ENCODE results near the gene PPARA. TPM values are rescaled to one million over a fixed set of nuclear protein-coding genes. Genes with fewer than 3 reads are reported as not detected.

PPARA gene
- polyA plus RNA-seq, 1 donor from 2014 or later = 0.43 TPM

GRCh38 chr22:46224044-46224897 lies 73.9 kb downstream of the PPARA start:
- Histone ChIP-seq H3K79me2 (replicated peaks; ENCODE audit: insufficient read depth, low read length) (no peaks in the 10 kb centered on the region), H3K4me2 (ENCODE audit: low read length) (no peak overlapping the region), H2AFZ (ENCODE audit: low read depth, low read length) (no peak overlapping the region), H3K27ac (ENCODE audit: low read length) (no peak overlapping the region), H3K9me2 (ENCODE audit: insufficient read depth, low read length) (no peaks in the 10 kb centered on the region), H3K9me3 (ENCODE audit: low read length) (no peaks in the 10 kb centered on the region), H3K9ac (ENCODE audit: low read length) (no peak overlapping the region), H3K36me3 (ENCODE audit: insufficient read depth, low read length) (no peaks in the 10 kb centered on the region), H4K20me1 (ENCODE audit: insufficient read depth) (no peaks in the 10 kb centered on the region), H3F3A (ENCODE audit: insufficient read depth, low read length, poor library complexity, severe bottlenecking) (no peaks in the 10 kb centered on the region), H3K4me3 (ENCODE audit: low read length) (no peak overlapping the region), H3K27me3 (ENCODE audit: insufficient read depth, low read depth, low read length) (no peaks in the 10 kb centered on the region)
- TF ChIP-seq SMC3 (conservative IDR thresholded peaks at IDR 0.05; ENCODE audit: poor library complexity) (no peak), EZH2 (IDR thresholded peaks at IDR 0.05; ENCODE audit: borderline replicate concordance, insufficient read depth, low read length, poor library complexity, severe bottlenecking) (no peak), MXI1 (conservative IDR thresholded peaks at IDR 0.05; ENCODE audit: poor library complexity, severe bottlenecking) (no peak), CTCF (IDR thresholded peaks at IDR 0.05; ENCODE audit: poor library complexity, severe bottlenecking) (no peak), EP300 (conservative IDR thresholded peaks at IDR 0.05; ENCODE audit: poor library complexity, severe bottlenecking) (no peak), REST (IDR thresholded peaks at IDR 0.05; ENCODE audit: borderline replicate concordance) (no peak), RAD21 (conservative IDR thresholded peaks at IDR 0.05) (no peak)

GRCh38 chr22:46224898-46225290 lies 74.6 kb downstream of the PPARA start:
- H3K36me3 ChIP-seq (ENCODE audit: insufficient read depth, low read length) = no peaks in the 10 kb centered on the region
- H3K4me3 ChIP-seq (ENCODE audit: low read length) = no peak overlapping the region
- H4K20me1 ChIP-seq (ENCODE audit: insufficient read depth) = no peaks in the 10 kb centered on the region
- no peak overlapping the region for H3K4me2 ChIP-seq (ENCODE audit: low read length)
- H2AFZ ChIP-seq (ENCODE audit: low read depth, low read length) = no peak overlapping the region
- H3K9ac ChIP-seq (ENCODE audit: low read length) = no peak overlapping the region
- no peaks in the 10 kb centered on the region for H3F3A ChIP-seq (ENCODE audit: insufficient read depth, low read length, poor library complexity, severe bottlenecking)
- H3K9me3 ChIP-seq (ENCODE audit: low read length) = no peaks in the 10 kb centered on the region
- H3K27me3 ChIP-seq (ENCODE audit: insufficient read depth, low read depth, low read length) = no peaks in the 10 kb centered on the region
- TF ChIP-seq POLR2AphosphoS5 (IDR thresholded peaks at IDR 0.05) (no peak), REST (IDR thresholded peaks at IDR 0.05; ENCODE audit: borderline replicate concordance) (no peak), MXI1 (conservative IDR thresholded peaks at IDR 0.05; ENCODE audit: poor library complexity, severe bottlenecking) (no peak), CTCF (IDR thresholded peaks at IDR 0.05; ENCODE audit: poor library complexity, severe bottlenecking) (no peak), TAF1 (IDR thresholded peaks at IDR 0.05; ENCODE audit: low read depth) (no peak), EP300 (conservative IDR thresholded peaks at IDR 0.05; ENCODE audit: poor library complexity, severe bottlenecking) (no peak), EZH2 (IDR thresholded peaks at IDR 0.05; ENCODE audit: borderline replicate concordance, insufficient read depth, low read length, poor library complexity, severe bottlenecking) (no peak), SMC3 (conservative IDR thresholded peaks at IDR 0.05; ENCODE audit: poor library complexity) (no peak), RAD21 (conservative IDR thresholded peaks at IDR 0.05) (no peak)
- no peak overlapping the region for H3K27ac ChIP-seq (ENCODE audit: low read length)
- no peaks in the 10 kb centered on the region for H3K9me2 ChIP-seq (ENCODE audit: insufficient read depth, low read length)
- H3K79me2 ChIP-seq (replicated peaks; ENCODE audit: insufficient read depth, low read length) = no peaks in the 10 kb centered on the region
